Measurements from ENCODE around the gene FAM107B.
A peak's percentile ranks its signal among the peaks of the same experiment; 100 is the strongest.
"Not testable (repeated sequence)": the region's sequence is repeated elsewhere in the genome, so short reads cannot be mapped to it uniquely, and the experiment has no call there.

Gene FAM107B

DNA sequence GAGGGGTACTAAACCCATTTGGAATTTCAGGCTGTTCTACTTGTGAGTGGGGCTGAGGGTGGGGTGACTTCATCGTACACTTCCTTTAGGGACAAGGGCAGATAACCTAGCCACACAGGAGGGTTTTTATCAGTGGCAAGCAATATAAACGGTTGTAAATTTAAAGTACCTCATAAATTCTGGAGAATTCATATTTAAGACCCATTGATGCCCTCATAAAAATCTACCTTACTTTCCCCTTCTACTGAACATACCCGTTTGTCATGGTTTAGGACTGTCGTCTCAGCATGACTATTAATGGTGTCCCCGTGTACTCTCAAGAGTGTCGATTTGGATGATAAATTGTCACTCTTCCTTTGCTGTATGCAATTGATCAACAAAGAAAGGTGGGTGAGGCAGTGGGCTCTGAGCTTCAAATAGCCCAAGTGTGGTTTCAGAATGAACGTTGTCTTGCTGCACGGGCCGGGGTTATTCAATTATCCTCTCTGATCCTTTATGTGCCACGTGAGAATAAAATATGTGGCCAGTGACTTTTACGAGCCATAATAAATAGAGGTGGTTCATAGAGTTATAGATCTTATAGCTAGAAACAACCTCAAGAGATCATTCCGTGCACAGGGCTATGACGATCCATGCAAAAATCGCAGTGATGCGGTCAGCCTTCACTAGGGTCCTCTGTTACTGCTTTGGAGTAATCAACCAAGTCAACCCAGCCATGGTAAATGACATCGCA, 82.2 kb downstream of the FAM107B start:
- DNase-seq (ENCODE audit: low spot score): no peak

DNA sequence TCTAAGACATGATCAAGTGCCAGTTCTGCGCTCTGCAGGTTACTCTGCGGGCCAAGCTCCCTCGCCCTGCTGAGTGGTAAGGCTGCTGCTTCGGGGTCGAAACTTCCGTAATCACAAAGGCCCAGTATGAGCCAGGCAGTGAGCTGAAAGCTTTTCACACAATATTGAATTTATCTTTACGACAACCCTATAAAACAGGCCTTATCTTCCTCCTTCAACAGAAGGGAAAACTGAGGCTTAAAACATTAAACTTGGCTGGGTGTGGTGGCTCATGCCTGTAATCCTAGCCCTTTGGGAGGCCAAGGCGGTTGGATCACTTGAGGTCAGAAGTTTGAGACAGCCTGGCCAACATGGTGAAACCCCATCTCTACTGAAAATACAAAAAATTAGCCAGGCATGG, 83.3 kb downstream of the FAM107B start:
- DNase-seq (ENCODE audit: low spot score): no peak

DNA sequence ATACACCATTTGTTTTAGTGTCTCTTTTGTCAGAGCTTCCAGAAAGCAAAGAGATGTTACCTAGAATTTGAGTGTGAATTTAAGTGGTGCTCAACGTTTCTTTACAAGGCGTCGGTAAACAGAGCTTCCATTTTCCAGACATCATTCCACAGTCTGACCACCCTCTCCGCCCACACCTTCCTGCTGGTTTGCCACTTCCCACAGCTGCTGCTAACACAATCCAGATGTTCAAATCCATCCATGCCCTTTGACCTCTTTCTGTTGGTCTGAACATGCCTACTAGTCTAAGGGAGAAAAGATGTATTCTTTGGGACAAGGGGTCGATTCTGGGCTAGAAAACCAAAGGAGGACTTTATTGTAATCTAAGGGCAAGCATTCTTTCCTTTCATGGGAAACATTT, 86.1 kb downstream of the FAM107B start:
- no peak for DNase-seq (ENCODE audit: low spot score)

DNA sequence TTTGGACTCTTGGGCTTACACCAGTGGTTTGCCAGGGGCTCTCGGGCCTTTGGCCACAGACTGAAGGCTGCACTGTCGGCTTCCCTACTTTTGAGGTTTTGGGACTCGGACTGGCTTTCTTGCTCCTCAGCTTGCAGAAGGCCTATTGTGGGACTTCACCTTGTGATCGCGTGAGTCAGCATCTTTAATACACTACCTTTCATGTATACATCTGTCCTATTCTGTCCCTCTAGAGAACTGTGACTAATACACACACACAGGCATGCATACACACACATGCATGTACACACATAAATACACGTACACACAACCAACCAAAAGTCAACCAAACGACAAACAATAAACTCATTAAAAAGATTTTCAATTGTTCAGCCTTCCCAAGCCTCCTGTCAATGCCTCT, 86.5 kb downstream of the FAM107B start:
- not testable (repeated sequence) for DNase-seq (ENCODE audit: low spot score)

DNA sequence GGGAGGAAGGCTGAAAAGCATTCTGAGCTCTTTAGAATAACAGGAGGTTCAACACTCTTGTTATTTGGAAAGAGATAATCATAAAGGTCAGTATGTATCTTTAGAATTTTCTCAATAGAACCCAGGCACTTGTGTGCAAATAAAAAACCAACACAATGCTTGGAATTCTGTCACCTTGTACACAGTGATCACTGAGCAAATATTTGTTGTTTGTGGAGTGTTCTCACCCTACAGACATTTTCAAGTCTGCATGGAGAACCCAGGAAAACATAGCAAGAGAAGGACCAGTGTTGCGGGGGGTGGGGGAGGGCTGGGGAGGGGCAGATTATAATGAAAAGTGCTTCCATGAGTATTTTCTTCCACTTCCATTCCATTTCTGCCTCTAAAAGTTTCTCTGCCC, 87.4 kb downstream of the FAM107B start:
- DNase-seq (ENCODE audit: low spot score): no peak

DNA sequence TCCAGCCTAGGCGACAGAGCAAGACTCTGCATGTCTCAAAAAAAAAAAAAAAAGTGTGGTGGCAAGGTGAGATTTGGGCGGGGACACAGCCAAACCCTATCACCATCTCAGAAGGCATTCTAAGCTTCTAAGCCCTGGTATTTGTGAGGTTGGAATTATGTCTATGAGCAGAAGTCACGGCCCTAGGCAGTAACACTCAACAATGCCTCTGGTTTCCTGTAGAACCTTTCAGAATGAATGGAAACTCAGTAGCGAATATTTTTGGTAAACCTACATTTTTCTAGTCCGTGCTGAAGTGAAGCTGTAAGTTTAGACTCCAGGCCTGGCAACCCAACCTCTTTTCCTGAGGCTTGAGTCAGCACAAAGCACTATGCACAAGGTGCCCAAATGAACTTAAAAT, 88.3 kb downstream of the FAM107B start:
- DNase-seq (ENCODE audit: low spot score): no peak

DNA sequence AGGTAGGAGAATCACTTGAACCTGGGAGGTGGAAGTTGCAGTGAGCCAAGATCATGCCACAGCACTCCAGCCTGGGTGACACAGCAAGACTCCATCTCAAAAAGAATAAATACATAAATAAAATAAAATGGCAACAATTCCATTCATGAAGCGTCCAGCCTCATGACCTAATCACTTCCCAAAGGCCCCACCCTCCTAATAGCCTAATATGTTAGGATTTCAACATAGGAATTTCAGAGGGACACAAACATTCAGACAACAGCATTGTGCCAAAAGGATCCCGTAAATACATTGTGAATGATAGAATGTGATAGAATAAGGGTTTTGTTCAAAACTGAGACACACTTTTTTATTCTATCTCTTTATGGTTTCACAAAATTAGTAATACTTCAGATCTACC, 90.3 kb downstream of the FAM107B start:
- no peak for DNase-seq (ENCODE audit: low spot score)

DNA sequence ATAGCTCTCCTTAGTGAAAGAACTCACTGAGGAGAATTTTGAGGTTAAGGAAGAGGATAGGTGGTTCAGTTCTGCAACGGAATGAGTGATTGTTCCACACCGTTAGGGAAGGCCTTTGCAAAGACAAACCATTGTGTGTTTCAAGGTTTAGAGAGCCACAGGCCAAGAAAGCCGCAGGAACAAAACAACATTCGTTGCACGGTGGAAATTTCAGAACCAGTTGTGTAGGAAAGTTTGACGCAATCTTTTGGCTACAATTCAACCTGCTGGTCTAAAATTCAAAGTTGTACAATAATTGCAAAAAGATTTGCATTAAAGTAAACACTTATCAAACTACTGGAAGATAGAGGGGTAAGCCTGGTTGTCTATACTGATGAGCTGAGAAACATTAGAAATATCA, 91.4 kb downstream of the FAM107B start:
- DNase-seq (ENCODE audit: low spot score): no peak

DNA sequence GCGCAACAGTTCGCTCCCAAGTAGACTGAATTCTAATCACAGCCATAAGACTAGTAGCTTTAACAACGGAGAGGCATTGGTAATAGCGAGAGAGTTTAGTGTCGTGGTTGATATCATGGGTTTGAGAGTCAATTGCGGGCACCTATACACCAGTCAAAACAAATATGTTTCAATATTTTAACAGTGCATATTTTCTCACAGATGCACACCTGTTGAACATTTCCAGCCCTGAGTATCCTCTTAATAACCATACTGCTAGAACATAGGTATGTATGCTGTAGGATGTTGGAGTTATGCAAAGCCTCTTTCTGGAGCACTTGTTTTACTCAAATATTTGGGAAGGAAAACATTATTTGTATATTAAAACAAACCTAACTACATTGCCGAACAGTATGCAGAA, 92.9 kb downstream of the FAM107B start:
- no peak for DNase-seq (ENCODE audit: low spot score)

DNA sequence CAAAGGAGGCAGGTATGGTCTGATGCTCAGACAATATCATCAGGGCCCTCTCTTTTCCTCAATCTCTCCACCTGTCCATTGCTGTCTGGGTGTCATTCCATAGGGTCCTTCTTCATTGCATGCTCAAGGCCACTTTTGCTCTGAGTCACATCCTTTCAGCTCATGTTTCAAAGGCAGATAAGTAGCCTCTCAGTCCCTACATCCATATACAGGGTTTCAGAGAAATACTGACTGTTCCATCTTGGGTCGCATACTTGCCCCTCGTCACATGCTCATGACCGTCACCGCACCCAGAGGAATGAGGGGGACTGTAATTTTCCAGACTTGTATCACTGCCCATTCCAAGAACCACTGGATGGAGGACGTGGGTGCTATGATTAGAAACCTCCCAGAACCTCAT, 93.4 kb downstream of the FAM107B start:
- DNase-seq (ENCODE audit: low spot score): no peak

DNA sequence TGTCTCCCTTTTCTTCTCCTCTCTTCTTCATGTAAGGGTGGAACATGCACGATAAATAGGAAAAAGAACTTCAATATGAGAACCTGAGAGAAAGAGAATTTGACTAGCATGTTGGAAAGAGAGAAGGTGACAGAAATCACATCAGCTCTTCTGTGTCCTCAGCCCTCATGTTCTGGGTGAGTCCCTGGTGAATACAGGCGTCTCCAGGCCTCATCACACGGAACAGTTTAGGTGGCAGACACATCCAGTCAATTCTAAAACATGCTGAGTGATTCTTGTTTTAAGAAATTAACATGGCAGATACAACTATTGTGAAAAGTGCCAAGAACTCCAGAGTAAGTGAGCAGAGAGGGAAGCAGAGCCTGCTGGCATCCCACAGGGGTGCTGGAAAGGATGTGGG, 96.1 kb downstream of the FAM107B start:
- no peak for DNase-seq (ENCODE audit: low spot score)

DNA sequence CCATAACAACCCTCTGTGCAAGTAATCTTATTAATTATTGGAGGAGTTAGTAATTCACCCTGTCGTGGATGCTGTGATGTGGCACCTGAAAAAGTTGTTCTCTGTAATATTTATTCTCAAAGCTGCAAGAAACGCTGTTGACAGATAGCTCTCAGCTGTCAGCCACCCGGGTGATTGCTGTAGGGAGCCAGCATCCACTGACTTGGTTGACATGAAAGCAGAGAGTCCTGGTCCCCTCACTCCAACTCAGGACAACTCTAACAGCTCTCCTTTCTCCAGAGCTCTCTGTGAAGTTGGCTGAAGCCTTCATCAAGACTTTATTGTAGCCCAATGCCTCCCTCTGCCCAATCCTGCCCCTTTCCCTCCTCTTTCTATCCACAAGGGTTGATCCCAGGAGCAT, 98.0 kb downstream of the FAM107B start:
- no peak for DNase-seq (ENCODE audit: low spot score)

DNA sequence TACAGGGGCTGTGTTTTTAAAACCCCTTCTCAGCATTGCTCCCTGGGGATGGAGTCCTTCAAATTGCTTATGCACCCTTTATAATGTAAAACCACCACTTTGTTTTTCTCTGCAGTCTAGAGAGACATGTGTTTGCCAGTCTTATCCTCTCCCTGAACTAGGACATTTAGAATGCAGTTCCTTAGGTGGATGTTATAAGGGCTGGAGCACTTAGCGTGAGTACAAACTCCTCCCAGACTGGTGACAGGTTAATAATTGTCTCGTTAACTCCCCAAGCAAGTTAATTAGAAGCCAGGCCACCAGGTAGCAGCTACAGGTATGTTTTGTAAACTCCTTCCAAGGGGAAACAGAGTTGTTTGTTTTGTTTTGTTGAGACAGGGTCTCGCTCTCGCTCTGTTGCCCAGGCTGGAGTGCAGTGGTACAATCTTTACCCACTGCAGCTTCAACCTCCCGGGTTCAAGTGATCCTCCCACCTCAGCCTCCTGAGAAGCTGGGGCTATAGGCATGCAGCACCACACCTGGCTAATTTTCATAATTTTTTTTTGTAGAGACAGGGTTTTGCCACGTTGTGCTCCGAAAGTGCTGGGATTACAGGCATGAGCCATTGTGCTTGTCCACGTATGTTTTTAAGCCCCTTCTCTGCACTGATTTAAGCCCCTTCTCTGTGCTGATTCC, 100.2 kb downstream of the FAM107B start:
- DNase-seq (ENCODE audit: low spot score): no peak

DNA sequence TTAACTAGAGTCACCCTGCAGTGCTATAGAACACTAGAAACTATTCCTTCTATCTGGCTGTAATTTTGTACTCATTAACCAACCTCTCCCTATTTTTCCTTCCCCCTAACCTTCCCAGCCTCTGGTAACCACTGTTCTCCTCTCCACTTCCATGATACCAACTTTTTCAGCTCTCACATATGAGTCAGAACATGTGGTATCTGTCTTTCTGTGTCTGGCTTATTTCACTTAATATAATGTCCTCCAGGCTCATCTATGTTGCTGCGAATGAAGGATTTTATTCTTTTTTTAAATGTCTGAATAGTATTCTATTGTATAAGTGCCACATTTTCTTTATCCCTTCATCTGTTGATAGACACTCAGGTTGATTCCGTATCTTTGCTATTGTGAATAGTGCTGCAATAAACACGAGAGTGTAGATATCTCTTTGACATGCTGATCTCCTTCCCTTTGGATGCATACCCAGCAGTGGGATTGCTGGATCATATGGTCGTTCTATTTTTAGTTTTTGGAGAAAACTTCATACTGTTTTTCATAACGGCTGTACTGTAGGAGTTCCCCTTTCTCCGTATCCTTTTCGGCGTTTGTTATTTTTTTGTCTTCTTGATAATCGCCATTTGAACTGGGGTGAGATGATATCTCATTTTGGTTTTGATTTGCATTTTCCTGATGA, 101.4 kb downstream of the FAM107B start:
- DNase-seq (ENCODE audit: low spot score): no peak

DNA sequence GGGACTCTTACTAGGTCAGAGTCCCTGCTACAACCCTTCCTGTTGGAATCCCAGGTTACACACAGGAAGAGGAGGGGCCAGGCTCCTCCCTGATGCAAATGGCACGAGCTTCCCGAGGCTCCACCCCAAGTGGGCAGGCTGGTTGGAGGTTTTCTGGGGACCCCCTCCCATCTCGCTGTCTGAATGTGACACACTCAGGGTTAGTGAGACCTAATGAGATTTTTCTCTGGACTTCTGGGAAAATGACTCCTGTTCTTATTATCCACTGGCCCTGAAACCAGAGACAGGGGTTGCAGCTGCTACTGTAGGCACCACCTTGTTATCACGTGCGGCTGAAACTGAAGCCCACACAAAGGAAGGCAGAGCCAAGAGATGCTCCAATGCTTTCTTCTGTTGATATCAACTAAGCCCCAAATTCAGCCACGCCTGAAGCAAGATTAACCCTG, 103.3 kb downstream of the FAM107B start:
- DNase-seq (ENCODE audit: low spot score): no peak

DNA sequence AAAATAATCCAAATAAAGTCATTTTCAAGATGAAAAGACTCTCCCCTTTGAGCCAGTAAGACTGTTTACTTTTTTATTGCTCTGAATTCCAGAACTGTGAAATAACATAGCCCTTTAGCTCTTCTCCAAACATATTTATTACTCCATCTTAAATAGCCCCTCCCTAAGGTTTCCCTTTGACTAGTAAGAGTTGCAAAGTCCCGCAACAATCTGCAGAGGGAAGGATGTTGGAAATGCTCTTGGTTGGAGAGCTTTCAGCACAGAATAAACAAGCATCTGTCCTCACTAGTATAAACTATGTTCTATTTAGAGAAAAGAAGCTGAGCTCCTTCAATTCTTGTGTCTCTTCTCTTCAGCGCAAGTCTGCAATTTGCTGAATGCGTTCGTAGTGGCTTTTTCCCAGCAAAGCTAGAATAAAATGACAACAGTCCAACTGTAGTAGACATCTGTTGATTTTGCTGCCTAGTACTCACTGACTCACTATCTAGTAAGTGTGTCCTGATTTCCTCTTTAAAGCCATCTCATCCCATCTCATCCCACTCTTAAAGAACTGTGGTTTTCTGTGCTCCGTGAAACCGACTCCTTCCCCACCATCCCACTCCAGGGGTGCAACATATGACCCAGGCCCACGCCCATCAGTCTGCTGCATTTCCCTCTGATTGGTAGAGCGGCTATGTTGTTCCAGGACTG, 104.0 kb downstream of the FAM107B start:
- no peak for DNase-seq (ENCODE audit: low spot score)

DNA sequence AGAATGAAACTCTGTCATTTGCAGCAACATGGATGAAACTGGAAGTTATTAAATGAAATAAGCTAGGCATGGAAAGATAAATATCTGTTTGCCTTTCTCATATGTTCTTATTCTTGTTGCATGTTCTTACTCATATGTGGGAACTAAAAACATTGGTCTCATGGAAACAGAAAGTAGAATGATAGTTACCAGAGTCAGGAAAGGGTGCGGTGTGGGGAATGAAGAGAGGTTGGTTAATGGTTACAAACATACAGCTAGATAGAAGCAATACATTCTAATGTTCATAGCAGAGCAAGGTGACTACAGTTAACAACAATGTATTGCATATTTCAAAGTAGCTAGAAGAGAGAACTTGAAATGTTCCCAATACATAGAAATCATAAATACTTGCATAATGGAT, 105.1 kb downstream of the FAM107B start:
- DNase-seq (ENCODE audit: low spot score): no peak

DNA sequence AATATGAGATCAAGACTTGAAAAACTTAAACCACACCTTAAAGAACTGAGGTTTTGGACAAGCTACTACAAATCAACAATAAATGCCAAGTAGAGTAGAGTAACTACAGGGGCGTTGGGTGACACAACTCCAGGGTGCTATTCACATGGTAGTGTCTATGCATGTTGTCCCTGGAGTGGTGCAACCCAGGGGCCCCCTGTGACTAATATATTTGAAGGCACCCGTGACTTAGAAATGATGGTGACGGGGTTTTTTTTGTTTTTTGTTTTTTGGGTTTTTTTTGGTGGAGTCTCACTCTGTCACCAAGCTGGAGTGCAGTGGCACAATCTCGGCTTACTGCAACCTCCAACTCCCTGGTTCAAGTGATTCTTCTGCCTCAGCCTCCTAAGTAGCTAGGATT, 106.9 kb downstream of the FAM107B start:
- no peak for DNase-seq (ENCODE audit: low spot score)

DNA sequence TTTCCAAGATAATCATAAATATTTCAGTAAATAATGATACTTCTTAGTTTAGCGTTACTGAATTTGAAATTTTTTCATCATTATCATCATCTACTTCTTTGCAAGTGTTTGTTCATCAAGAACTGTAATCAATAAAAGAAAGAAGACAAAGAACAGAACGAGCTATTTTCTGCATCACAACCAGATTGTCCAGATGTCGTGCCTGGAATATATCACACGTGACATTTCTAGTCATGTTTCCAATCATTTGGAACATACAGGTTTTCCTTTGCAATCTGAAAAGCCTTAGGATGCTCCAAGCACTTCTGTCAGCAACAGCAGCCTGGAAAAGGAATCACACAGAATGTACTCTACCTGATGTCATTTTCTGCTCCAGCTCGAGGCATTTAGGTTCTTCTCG, 107.4 kb downstream of the FAM107B start:
- no peak for DNase-seq (ENCODE audit: low spot score)

DNA sequence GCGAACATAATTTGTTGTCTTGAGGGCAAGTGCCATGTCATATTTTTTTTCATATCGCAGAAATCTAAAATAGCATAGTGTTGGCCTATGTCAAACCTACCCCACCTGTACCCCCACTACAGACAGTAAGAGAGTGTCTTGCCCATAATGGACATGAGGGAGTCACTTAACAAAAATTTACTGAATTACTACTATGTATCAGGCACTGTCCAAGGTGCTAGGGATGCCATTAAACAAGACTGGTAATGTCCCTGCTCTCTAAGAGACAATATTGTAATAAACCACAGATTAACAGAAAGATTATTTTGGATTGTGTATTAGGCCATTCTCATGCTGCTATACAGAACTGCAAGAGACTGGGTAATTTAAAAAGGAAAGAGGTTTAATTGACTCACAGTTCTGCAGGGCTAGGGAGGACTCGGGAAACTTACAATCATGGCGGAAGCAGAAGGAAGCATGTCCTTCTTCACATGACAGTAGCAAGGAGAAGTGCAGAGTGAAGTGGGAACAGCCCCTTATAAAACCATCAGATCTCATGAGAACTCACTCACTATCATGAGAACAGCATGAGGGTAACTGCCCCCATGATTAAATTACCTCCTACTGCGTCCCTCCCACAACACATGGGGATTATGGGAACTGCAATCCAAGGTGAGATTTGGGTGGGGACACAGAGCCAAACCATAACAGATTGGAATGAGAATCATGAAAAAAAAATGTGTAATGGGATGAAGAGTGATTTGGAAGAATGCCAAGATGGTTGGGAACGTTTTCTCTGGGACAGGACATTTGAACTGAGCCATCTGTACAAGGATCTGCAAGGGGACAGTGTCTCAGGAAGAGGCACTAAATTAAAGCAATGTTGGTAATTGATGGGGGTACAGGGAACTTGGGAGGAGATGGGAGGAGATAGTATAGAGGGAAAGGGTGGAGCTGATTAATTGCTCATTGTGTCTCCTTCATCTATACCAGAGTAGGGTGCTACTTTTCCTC, 108.5 kb downstream of the FAM107B start:
- no peak for DNase-seq (ENCODE audit: low spot score)

DNA sequence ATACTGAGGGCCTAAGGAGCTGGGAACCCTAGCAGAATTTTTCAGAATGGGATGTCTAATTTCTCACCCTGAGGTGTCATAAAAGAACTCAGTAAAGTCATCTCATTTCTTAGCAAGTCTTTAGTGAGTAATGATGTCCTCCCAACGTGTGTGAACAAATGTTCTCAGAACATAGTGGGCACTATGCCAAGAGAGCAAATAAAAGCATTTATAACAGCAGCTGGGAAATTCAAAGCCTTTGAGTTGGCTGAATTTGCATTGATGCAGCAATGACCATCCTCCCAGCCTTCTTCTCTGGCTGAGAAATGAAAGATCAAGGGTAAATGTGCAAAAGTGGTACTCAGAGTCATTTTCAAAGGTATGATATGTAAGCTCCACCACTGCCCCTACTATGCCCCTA, 109.4 kb downstream of the FAM107B start:
- peak; percentile 13 for DNase-seq (ENCODE audit: low spot score)

DNA sequence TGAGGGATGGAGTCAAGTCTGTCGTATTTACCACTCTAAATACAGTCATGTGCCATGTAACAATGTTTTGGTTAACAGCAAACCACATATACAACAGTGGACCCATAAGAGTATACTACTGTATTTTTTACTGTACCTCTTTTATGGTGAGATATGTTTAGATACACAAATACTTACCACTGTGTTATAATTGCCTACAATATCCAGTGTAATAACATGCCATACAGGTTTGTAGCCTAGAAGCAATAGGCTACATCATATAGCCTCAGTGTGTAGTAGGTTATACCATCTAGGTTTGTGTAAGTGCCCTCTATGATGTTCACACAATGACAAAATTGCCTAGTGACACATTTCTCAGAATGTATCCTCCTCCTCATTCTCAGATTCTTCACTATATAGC, 110.4 kb downstream of the FAM107B start:
- no peak for DNase-seq (ENCODE audit: low spot score)
